ENCODE results near the gene CDC25B.

The CDC25B gene

GRCh38 chr20:3764659-3765058 lies 31.5 kb upstream of the CDC25B start:
- DNase-seq (ENCODE audit: low spot score), result no peak

GRCh38 chr20:3765171-3765882 lies 30.8 kb upstream of the CDC25B start:
- no peak for DNase-seq (ENCODE audit: low spot score)

- no peak for DNase-seq (ENCODE audit: low spot score)
These were observed 29.5 kb upstream of the CDC25B start for GRCh38 chr20:3766422-3767109.

- DNase-seq (ENCODE audit: low spot score), result no peak
These were observed 29.0 kb upstream of the CDC25B start for GRCh38 chr20:3767110-3767426.

GRCh38 chr20:3767427-3768341 lies 28.4 kb upstream of the CDC25B start, which contains the start of gene ADISSP:
Gene ADISSP, minus strand, starts transcription at chr20:3767753. Its CDS starts 7,653 bp downstream, at chr20:3760100.
- peak; percentile 99 for DNase-seq (ENCODE audit: low spot score)

- peak; percentile 82 for DNase-seq (ENCODE audit: low spot score)
These were observed 27.6 kb upstream of the CDC25B start for GRCh38 chr20:3768342-3769130.

- DNase-seq (ENCODE audit: low spot score), result no peak
These were observed 24.5 kb upstream of the CDC25B start for GRCh38 chr20:3771552-3772058.

GRCh38 chr20:3775457-3776108 lies 20.5 kb upstream of the CDC25B start:
- no peak for DNase-seq (ENCODE audit: low spot score)

GRCh38 chr20:3777381-3777715 lies 18.8 kb upstream of the CDC25B start:
- DNase-seq (ENCODE audit: low spot score), result peak; percentile 62

GRCh38 chr20:3777716-3778629 lies 18.1 kb upstream of the CDC25B start:
- peak; percentile 72 for DNase-seq (ENCODE audit: low spot score)

GRCh38 chr20:3778976-3779375 lies 17.1 kb upstream of the CDC25B start:
- DNase-seq (ENCODE audit: low spot score), result no peak

GRCh38 chr20:3781153-3781910 lies 14.8 kb upstream of the CDC25B start, which contains the start of gene SPEF1:
Gene SPEF1, minus strand, starts transcription at chr20:3781448. Its CDS starts 161 bp downstream, at chr20:3781287.
- DNase-seq (ENCODE audit: low spot score), result peak; percentile 84

- DNase-seq (ENCODE audit: low spot score), result no peak
These were observed 13.5 kb upstream of the CDC25B start for GRCh38 chr20:3782597-3782996.

- DNase-seq (ENCODE audit: low spot score), result no peak
These were observed 13.0 kb upstream of the CDC25B start for GRCh38 chr20:3783068-3783489.

- no peak for DNase-seq (ENCODE audit: low spot score)
These were observed 12.5 kb upstream of the CDC25B start for GRCh38 chr20:3783511-3784195.

GRCh38 chr20:3784216-3784853 lies 11.8 kb upstream of the CDC25B start:
- DNase-seq (ENCODE audit: low spot score), result no peak

GRCh38 chr20:3784863-3785239 lies 11.3 kb upstream of the CDC25B start:
- no peak for DNase-seq (ENCODE audit: low spot score)
